Fibroblast of mammary gland (primary cell): ENCODE data around the gene HORMAD2.

Source experiments
- DNase-seq: peaks from one replicate; pipeline ENCODE4 v3.0.0-alpha.2; 2010; ENCODE audit warnings: low read depth
- H3K4me3 ChIP-seq: 2 replicates; pipeline ENCODE4 v1.5.1; 2011; ENCODE audit warnings: low read depth, mild to moderate bottlenecking, low read length, moderate library complexity; ENCODE audit not compliant: control insufficient read depth
- TF ChIP-seq, protein P1 (sequence below): conservative IDR thresholded peaks from 2 replicates; pipeline ENCODE4 v1.5.1; 2011; ENCODE audit warnings: low read depth, low read length, inconsistent platforms; ENCODE audit not compliant: control insufficient read depth, insufficient read depth

Gene HORMAD2

DNA sequence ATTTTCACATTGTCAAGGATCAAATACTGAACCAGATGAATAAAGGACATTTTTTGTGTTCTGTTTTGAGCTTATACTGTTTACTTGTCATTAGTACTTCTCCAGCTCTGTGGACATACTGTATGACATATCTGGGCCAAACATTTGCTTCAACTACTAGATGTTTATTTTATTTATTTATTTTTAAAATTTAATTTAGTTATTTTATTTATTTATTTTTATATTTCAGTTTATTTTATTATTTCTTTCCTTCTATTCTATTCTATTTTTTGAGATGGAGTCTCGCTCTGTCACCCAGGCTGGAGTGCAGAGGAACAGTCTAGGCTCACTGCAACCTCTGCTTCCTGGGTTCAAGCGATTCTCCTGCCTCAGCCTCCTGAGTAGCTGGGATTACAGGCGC is 37.0 kb downstream of the HORMAD2 start:
- TF ChIP-seq, protein P1, sequence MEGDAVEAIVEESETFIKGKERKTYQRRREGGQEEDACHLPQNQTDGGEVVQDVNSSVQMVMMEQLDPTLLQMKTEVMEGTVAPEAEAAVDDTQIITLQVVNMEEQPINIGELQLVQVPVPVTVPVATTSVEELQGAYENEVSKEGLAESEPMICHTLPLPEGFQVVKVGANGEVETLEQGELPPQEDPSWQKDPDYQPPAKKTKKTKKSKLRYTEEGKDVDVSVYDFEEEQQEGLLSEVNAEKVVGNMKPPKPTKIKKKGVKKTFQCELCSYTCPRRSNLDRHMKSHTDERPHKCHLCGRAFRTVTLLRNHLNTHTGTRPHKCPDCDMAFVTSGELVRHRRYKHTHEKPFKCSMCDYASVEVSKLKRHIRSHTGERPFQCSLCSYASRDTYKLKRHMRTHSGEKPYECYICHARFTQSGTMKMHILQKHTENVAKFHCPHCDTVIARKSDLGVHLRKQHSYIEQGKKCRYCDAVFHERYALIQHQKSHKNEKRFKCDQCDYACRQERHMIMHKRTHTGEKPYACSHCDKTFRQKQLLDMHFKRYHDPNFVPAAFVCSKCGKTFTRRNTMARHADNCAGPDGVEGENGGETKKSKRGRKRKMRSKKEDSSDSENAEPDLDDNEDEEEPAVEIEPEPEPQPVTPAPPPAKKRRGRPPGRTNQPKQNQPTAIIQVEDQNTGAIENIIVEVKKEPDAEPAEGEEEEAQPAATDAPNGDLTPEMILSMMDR: no peak
- DNase-seq: no peak
- no peak overlapping the region for H3K4me3 ChIP-seq

DNA sequence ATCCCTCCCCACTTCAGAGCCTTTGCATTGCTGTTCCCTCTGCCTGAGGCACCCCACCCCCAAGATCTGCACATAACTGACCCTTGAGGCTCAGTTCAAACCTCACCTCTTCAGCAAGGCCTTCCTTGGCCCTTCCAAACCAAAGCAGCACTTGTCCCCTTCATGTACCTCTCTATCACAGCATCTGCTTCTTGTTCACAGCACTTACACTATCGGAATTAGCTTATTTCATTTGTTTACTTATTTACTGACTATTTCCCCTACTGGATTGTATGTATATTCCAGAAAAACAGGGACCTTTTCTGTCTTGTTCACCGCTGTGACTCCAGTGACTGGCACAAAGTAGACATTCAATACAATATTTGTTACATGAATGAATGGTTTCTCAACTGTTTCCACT is 38.0 kb downstream of the HORMAD2 start:
- TF ChIP-seq, protein P1: no peak
- no peak for DNase-seq
- H3K4me3 ChIP-seq: no peak overlapping the region

DNA sequence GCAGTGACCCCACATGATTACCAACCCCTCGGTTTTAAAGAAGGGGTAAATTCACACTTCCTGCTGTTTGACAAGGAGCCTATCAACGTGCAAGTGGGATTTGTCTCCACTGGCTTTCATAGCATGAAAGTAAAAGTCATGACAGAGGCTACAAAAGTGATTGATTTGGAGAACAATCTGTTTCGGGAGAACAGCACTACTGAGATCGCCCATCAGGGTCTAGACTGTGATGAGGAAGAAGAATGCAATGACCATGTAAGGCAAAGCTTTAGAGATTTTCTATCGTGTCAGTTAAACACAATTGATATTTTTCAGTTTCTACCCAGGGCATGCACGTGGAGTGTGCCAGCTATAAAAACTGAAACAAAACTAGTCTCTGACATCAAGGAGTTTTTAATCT is 41.7 kb downstream of the HORMAD2 start:
- H3K4me3 ChIP-seq: no peak overlapping the region
- DNase-seq: no peak

DNA sequence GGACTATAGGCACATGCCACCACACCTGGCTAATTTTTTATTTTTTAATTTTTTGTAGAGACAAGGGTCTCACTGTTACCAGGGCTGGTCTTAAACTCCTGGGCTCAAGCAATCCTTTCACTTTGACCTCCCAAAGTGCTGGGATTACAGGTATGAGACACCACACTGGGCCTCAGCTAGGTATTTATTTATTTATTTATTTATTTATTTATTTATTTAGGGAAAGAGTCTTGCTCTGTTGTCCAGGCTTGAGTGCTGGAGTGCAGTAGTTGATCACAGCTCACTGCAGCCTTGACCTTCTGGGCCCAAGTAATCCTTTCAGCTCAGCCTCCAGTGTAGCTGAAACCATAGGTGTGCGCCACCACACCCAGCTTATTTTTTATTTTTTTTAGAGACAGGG is 43.2 kb downstream of the HORMAD2 start:
- no peak for DNase-seq
- TF ChIP-seq, protein P1: no peak
- no peak overlapping the region for H3K4me3 ChIP-seq

More for the DNA sequence above, 41.7 kb downstream of the HORMAD2 start:
- TF ChIP-seq, protein P1: no peak

DNA sequence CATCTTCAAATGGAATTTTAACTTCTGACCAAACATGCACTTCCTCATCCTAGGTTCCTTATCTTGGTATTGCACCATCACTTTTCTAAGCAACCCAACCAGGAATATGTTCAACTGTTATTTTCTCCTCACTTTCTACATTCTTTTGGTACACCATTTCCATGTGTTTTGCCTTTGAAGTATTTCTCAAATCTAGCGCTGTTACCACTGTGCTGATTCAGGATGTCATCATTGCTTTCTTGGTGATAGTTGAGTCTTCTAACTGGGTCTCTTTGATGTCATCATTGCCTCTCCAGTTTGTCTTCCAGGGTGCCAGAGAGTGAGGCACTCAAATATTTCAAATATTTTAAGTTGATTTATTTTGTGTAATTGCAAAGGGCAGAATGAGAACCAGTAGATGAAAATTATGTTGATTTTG is 47.5 kb downstream of the HORMAD2 start:
- TF ChIP-seq, protein P1: no peak
- DNase-seq: peak; percentile 72
- H3K4me3 ChIP-seq: no peak overlapping the region

DNA sequence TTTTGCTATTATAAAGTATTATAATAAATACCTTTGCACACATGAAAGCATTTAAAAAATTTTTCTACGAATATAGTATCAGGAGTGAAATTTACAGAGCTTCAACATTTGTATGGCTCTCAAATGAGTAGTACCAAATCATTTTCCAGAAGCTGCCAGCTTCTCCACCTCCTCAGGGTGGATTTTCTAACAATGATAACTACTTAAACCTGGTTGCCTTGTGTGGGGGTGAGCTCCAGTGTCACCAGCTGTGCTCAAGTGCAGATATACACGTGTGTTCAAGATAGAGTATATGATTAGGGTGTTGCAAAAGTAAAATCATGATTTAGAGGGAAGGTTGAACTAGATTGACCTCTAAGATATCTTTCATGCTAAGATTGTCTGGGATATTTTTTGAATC is 48.2 kb downstream of the HORMAD2 start:
- TF ChIP-seq, protein P1: no peak
- no peak overlapping the region for H3K4me3 ChIP-seq
- no peak for DNase-seq

DNA sequence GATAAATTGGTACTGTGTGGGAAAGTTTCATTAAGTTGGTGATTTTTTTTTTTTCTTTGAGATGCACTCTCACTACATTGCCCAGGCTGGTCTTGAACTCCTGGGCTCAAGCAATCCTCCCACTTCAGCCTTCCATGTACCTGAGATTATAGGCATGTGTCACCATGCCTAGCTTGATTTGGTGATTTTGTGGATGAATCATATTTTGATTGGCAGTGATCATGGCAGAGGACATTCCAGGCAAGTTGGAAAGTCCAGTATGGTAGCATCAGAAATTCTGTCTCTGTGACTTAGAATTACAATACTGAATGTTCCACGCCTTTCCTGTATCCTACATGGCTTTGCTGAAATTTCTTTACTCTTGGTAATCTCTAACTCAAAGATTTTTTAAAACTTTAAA is 49.4 kb downstream of the HORMAD2 start:
- TF ChIP-seq, protein P1: no peak
- H3K4me3 ChIP-seq: no peak overlapping the region
- no peak for DNase-seq
